ENCODE data around the gene ZNF638. TPM values are rescaled to one million over a fixed set of nuclear protein-coding genes. Genes with fewer than 3 reads are reported as not detected.
A peak's percentile ranks its signal among the peaks of the same experiment; 100 is the strongest.

ZNF638 gene
- total and polyA plus RNA-seq, 2 of the 8 experiments (the other 6 are each of a cell fraction or from before 2014, with no cell fraction given): 45.3 to 143 TPM

DNA sequence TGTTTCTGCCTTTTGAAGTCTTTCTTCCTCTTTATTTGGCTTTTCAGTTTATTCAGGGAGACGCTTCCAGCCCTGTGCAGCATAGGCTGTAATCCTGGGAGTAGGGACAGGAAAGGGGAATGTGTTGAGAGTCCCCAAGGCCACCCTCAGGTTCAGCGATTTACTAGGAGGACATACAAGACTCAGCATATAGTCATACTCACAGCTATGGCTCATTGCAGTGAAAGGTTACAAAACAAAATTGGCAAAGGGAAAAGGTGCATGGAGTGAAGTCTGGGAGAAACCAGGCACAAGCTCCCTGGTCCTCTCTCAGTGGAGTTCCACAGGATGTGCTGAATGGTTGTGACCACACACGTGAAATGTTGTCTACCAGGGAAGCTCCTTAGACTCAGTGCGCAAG lies 49.6 kb upstream of the ZNF638 start:
- H3K9ac ChIP-seq (replicated peaks in 1 of 4; ENCODE audit: extremely low read depth in 1 of 4, low read depth in 3 of 4, low read length in 3 of 4): no peak overlapping the region; a peak in 1 of 7 replicates
- FAIRE-seq (no peak), DNase-seq (ENCODE audit: low read depth in 1 of 2, low spot score in 2 of 2) (no peak)
- ChIA-PET CTCF (ENCODE audit: partially characterized antibody) (interaction anchor here (0.6 to 4.2 kb wide), 16 partner anchors 13 to 229 kb away, joined by 3 to 40 read pairs (median 4); partner anchors contain the start of gene PAIP2B), POLR2A (ENCODE audit: partially characterized antibody) (no interaction called here)
- no peak overlapping the region for H2BK20ac ChIP-seq (ENCODE audit: low read length)
- no peaks in the 10 kb centered on the region for H3K36me3 ChIP-seq (ENCODE audit: control insufficient read depth in 2 of 4, insufficient read depth in 4 of 4, low read length in 3 of 4)
- H3K4me3 ChIP-seq (ENCODE audit: extremely low read depth in 1 of 4, insufficient read depth in 2 of 4, low read depth in 3 of 4, low read length in 4 of 4): no peak overlapping the region
- no peak overlapping the region for H2AFZ ChIP-seq (ENCODE audit: low read length)
- H2BK15ac ChIP-seq (ENCODE audit: low read length): no peak overlapping the region
- H3K56ac ChIP-seq (replicated peaks; ENCODE audit: insufficient read length, low read depth, low read length): no peak overlapping the region
- peaks cover 3 to 14% (median 6%) of the 10 kb centered on the region in 4 experiments; a peak in 6 of 7 replicates for H3K4me1 ChIP-seq (replicated peaks in 1 of 4; ENCODE audit: control insufficient read depth in 3 of 4, insufficient read depth in 4 of 4, low read length in 3 of 4)
- no peak overlapping the region for H4K8ac ChIP-seq (ENCODE audit: extremely low read depth, insufficient read depth, low read length)
- no peak overlapping the region for H3K27ac ChIP-seq (ENCODE audit: low read depth, low read length)
- H3K23me2 ChIP-seq (ENCODE audit: low read depth, low read length): peaks cover under 1% of the 10 kb centered on the region
- 78% methylated on average over 4 of the region's 4 CpGs; no CpG with 5 or more reads in 1 of the 2 experiments for WGBS, 2 experiments (ENCODE audit: extremely low coverage in 1 of 2, insufficient coverage in 1 of 2, insufficient read length in 1 of 2, insufficient replicate concordance in 2 of 2, low coverage in 1 of 2, low lambda C conversion rate in 2 of 2, missing lambda C conversion rate in 1 of 2)
- H3K27me3 ChIP-seq (replicated peaks in 1 of 4; ENCODE audit: control insufficient read depth in 3 of 4, extremely low read depth in 1 of 4, insufficient read depth in 3 of 4, low read length in 3 of 4): peaks cover 0 to under 1% (median 0%) of the 10 kb centered on the region in 4 experiments; a peak in 1 of 7 replicates
- H3K4ac ChIP-seq (replicated peaks; ENCODE audit: insufficient read length, low read depth, low read length): no peak overlapping the region
- peak overlapping the region; percentile 75; the same call in 1 of the 2 replicates for H2AK5ac ChIP-seq (ENCODE audit: low read depth, low read length)
- no peak overlapping the region for H4K5ac ChIP-seq (ENCODE audit: insufficient read length, low read depth, low read length)
- H3K4me2 ChIP-seq (ENCODE audit: insufficient read depth in 1 of 2, low read depth in 2 of 2, low read length in 2 of 2): no peak overlapping the region
- H3K79me2 ChIP-seq (ENCODE audit: control insufficient read depth in 1 of 2, insufficient read depth in 2 of 2, low read length in 2 of 2): peaks cover 4 to 70% of the 10 kb centered on the region in 2 experiments
- H3K18ac ChIP-seq (ENCODE audit: extremely low read depth, low read length): no peak overlapping the region
- H3K9me3 ChIP-seq (ENCODE audit: insufficient read depth in 2 of 2, low read depth in 1 of 2, low read length in 1 of 2): no peaks in the 10 kb centered on the region
- no peak overlapping the region for H3K23ac ChIP-seq (ENCODE audit: insufficient read length)
- no peak overlapping the region for H2BK12ac ChIP-seq (ENCODE audit: low read depth, low read length)
- H3K79me1 ChIP-seq (ENCODE audit: low read depth, low read length): peaks cover 7% of the 10 kb centered on the region; the same call in 1 of the 2 replicates
- no peak overlapping the region for H3K14ac ChIP-seq (ENCODE audit: insufficient read length)
- no peak overlapping the region for H2BK120ac ChIP-seq (replicated peaks; ENCODE audit: low read depth, low read length)
- H4K91ac ChIP-seq (replicated peaks; ENCODE audit: insufficient read length, low read length): no peak overlapping the region
- no peak overlapping the region for H2BK5ac ChIP-seq (ENCODE audit: low read depth, low read length)
- peaks cover 0 to 2% of the 10 kb centered on the region in 2 experiments for H4K20me1 ChIP-seq (replicated peaks in 1 of 2; ENCODE audit: control insufficient read depth in 1 of 2, insufficient read depth in 2 of 2, low read length in 2 of 2)
- TF ChIP-seq RFX5 (IDR thresholded peaks at IDR 0.05; ENCODE audit: borderline replicate concordance, low read depth, low read length) (no peak), GTF2F1 (IDR thresholded peaks at IDR 0.05; ENCODE audit: borderline replicate concordance, low read depth, low read length) (no peak), CEBPB (IDR thresholded peaks at IDR 0.05; ENCODE audit: low read depth, low read length) (no peak), SUZ12 (IDR thresholded peaks at IDR 0.05; ENCODE audit: low read length) (no peak), KDM1A (IDR thresholded peaks at IDR 0.05; ENCODE audit: borderline replicate concordance, low read length) (no peak), CHD2 (IDR thresholded peaks at IDR 0.05; ENCODE audit: low read length) (no peak), FOSL1 (IDR thresholded peaks at IDR 0.05; ENCODE audit: insufficient read depth, low read depth, low read length) (no peak), RXRA (IDR thresholded peaks at IDR 0.05; ENCODE audit: insufficient read depth, low read depth, low read length) (no peak), HDAC2 (IDR thresholded peaks at IDR 0.05; ENCODE audit: borderline replicate concordance in 1 of 2, low read depth in 2 of 2, low read length in 2 of 2) (no peak), POLR2AphosphoS5 (IDR thresholded peaks at IDR 0.05; ENCODE audit: low read depth, low read length) (no peak), MAFK (IDR thresholded peaks at IDR 0.05; ENCODE audit: low read depth, low read length) (no peak), PHF8 (conservative IDR thresholded peaks at IDR 0.05; ENCODE audit: low read depth, low read length) (no peak)
- TF ChIP-seq, protein P1, sequence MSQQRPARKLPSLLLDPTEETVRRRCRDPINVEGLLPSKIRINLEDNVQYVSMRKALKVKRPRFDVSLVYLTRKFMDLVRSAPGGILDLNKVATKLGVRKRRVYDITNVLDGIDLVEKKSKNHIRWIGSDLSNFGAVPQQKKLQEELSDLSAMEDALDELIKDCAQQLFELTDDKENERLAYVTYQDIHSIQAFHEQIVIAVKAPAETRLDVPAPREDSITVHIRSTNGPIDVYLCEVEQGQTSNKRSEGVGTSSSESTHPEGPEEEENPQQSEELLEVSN (IDR thresholded peaks at IDR 0.05): no peak

All from H1 (cell line).